GM12874 (cell line): Measurements from ENCODE around the gene AXIN1.

ENCODE experiments used
- CTCF ChIP-seq: IDR thresholded peaks from 2 replicates; pipeline ENCODE4 v1.5.1; 2011; ENCODE audit warnings: low read depth, mild to moderate bottlenecking, control low read depth, low read length, moderate library complexity; ENCODE audit not compliant: insufficient read depth

Gene AXIN1

GRCh38 chr16:369275-369865, 16.8 kb upstream of the AXIN1 start:
- TF ChIP-seq CTCF = no peak

- TF ChIP-seq CTCF = no peak
Observed at GRCh38 chr16:368388-369158, 16.1 kb upstream of the AXIN1 start.

GRCh38 chr16:367333-367903, 14.9 kb upstream of the AXIN1 start:
- TF ChIP-seq CTCF = no peak

GRCh38 chr16:366476-366875, 14.0 kb upstream of the AXIN1 start:
- no peak for TF ChIP-seq CTCF

GRCh38 chr16:364595-365491, 12.3 kb upstream of the AXIN1 start:
- TF ChIP-seq CTCF = no peak

- TF ChIP-seq CTCF = no peak
Observed at GRCh38 chr16:363766-364490, 11.4 kb upstream of the AXIN1 start.
